Upper lobe of right lung (tissue), 1 donor: ENCODE results near the gene WDR89. TPM values are rescaled to one million over a fixed set of nuclear protein-coding genes. Genes with fewer than 3 reads are reported as not detected.
"Not testable (repeated sequence)": the region's sequence is repeated elsewhere in the genome, so short reads cannot be mapped to it uniquely, and the experiment has no call there.

Experiments used
- ATAC-seq: fragments of 200-7000 bp; cut with Tn5 transposase; one replicate; pipeline ENCODE4 v1.9.1; 2020; ENCODE audit warnings: mild to moderate bottlenecking, moderate library complexity
- DNase-seq: peaks from one replicate; pipeline ENCODE4 v3.0.0-alpha.2; 2020
- H3K27ac ChIP-seq: fragments of 200-600 bp; one replicate; pipeline ENCODE4 v1.8.0; 2022
- H3K27me3 ChIP-seq: fragments of 200-600 bp; one replicate; pipeline ENCODE4 v1.8.0; 2022; ENCODE audit warnings: mild to moderate bottlenecking
- H3K36me3 ChIP-seq: fragments of 200-600 bp; one replicate; pipeline ENCODE4 v1.8.0; 2022
- H3K4me1 ChIP-seq: fragments of 200-600 bp; one replicate; pipeline ENCODE4 v1.8.0; 2022
- H3K4me3 ChIP-seq: fragments of 200-600 bp; one replicate; pipeline ENCODE4 v1.8.0; 2022; ENCODE audit warnings: mild to moderate bottlenecking
- H3K9me3 ChIP-seq: fragments of 200-600 bp; one replicate; pipeline ENCODE4 v1.8.0; 2022
- CTCF ChIP-seq: fragments of 200-600 bp; IDR thresholded peaks from one replicate; pipeline ENCODE4 v1.8.0; 2022; ENCODE audit warnings: antibody characterized with exemption
- intact Hi-C: fragments of 100-400 bp; cut with DNase I; formaldehyde crosslinking; loops from one replicate; pipeline ENCODE4 v1.11.0; 2022
- total RNA-seq: library from RNA; stranded (reverse); fragmentation: NEBNext Ultra II Directional; extraction: Animal tissue kit (Norgen Biotek cat#: 25700); gene quantifications from one replicate; pipeline ENCODE4 v1.2.1, GENCODE V29; 2021
- donor health status: DM: no; HTN: yes; CAD: no; lungs with severe emphysema.

The WDR89 gene
- total RNA-seq, 1 donor from 2014 or later = 12.4 TPM

DNA sequence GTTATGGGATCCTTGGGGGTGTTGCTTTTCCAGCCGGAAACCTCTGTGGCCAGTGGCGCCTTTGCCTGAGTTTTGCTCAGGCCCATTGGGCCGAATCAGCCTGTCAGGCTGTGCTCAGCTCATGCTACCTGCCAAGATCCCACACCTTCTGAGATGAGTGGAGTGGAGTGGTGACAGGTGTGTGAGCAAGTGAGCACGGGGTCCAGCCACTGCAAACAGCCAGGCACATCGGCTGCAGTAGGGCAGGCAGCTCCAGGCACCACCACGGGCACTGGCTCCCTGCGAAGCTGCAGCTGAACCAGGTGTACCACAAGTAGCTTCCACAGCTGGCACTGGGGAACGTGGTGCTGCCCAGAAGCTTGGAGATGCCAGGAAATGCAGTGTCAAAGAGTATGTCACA is 21.1 kb upstream of the WDR89 start:
- intact Hi-C loops = no loop called here
- H3K4me3 ChIP-seq = no peak overlapping the region

GRCh38 chr14:63661881-63662280 is 20.2 kb upstream of the WDR89 start:
- intact Hi-C loops, H3K9me3 ChIP-seq: not testable (repeated sequence)

More for the DNA sequence above, 21.1 kb upstream of the WDR89 start:
- no peak for TF ChIP-seq CTCF
- no peak overlapping the region for H3K27ac ChIP-seq
- H3K27me3 ChIP-seq = no peaks in the 10 kb centered on the region
- no peaks in the 10 kb centered on the region for H3K36me3 ChIP-seq
- ATAC-seq (peak; percentile 20), DNase-seq (no peak)
- no peaks in the 10 kb centered on the region for H3K4me1 ChIP-seq
- no peaks in the 10 kb centered on the region for H3K9me3 ChIP-seq

GRCh38 chr14:63659726-63660125 is 18.1 kb upstream of the WDR89 start:
- Histone ChIP-seq H3K4me3 (no peak overlapping the region), H3K9me3 (no peaks in the 10 kb centered on the region), H3K4me1 (peaks cover 4% of the 10 kb centered on the region), H3K27me3 (no peaks in the 10 kb centered on the region), H3K27ac (no peak overlapping the region), H3K36me3 (no peaks in the 10 kb centered on the region)
- intact Hi-C loops = no loop called here
- ATAC-seq (peak; percentile 9), DNase-seq (no peak)
- no peak for TF ChIP-seq CTCF

More at GRCh38 chr14:63661881-63662280, 20.2 kb upstream of the WDR89 start:
- ATAC-seq, H3K36me3 ChIP-seq, H3K4me1 ChIP-seq, H3K27me3 ChIP-seq, H3K4me3 ChIP-seq, DNase-seq, H3K27ac ChIP-seq: not testable (repeated sequence)

DNA sequence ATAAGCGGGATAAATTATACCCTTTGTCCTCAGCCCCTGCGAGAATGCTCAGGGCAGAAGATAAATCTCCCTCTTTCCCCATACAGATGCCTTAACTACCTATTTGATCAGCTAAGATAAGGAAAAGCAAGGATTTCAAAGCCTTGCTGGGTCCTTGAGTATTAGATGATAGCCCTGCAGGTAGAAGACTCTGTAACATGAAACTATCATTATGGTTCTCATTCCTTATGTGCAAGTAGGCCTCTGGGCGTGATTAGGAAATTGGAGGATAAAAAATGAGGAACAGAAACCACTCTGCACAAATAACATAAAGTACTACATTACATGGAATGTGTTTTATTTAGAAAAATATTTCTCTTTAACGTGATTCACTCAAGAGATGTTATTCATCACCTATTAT is 14.5 kb upstream of the WDR89 start:
- no peak overlapping the region for H3K27ac ChIP-seq
- H3K9me3 ChIP-seq = no peaks in the 10 kb centered on the region
- peak; percentile 66 for ATAC-seq
- intact Hi-C loops = no loop called here
- no peak overlapping the region for H3K4me3 ChIP-seq
- H3K27me3 ChIP-seq = no peaks in the 10 kb centered on the region
- DNase-seq = no peak
- H3K4me1 ChIP-seq = peaks cover 4% of the 10 kb centered on the region
- no peaks in the 10 kb centered on the region for H3K36me3 ChIP-seq
- no peak for TF ChIP-seq CTCF

DNA sequence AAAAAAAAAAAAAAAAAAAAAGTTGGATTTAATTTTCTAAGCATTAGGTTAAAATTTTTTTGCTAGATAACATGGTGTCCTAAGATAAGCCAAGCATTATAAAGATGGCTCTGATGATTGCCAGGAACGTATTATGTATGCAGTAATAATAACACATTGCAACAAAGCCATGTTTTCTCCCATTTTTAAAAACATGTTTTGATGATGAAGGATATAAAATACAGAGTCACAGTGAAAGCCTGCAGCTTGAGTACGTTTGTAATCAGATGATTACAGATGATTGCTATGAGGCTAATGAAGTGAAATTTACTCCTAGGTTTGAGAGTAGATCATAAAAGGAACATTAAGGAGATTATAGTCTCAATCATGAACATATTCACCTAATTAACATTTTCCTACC is 13.3 kb upstream of the WDR89 start:
- DNase-seq (no peak), ATAC-seq (no peak)
- no peaks in the 10 kb centered on the region for H3K36me3 ChIP-seq
- no peak overlapping the region for H3K4me3 ChIP-seq
- peaks cover 4% of the 10 kb centered on the region for H3K4me1 ChIP-seq
- TF ChIP-seq CTCF = no peak
- no peak overlapping the region for H3K27ac ChIP-seq
- intact Hi-C loops = no loop called here
- no peaks in the 10 kb centered on the region for H3K27me3 ChIP-seq
- H3K9me3 ChIP-seq = no peaks in the 10 kb centered on the region

GRCh38 chr14:63654346-63654745 is 12.7 kb upstream of the WDR89 start:
- no peak overlapping the region for H3K27ac ChIP-seq
- H3K4me1 ChIP-seq = peaks cover 4% of the 10 kb centered on the region
- intact Hi-C loops = no loop called here
- DNase-seq = no peak
- H3K27me3 ChIP-seq = no peaks in the 10 kb centered on the region
- no peaks in the 10 kb centered on the region for H3K9me3 ChIP-seq
- ATAC-seq = no peak
- H3K4me3 ChIP-seq = no peak overlapping the region
- TF ChIP-seq CTCF = no peak
- H3K36me3 ChIP-seq = no peaks in the 10 kb centered on the region
